Osteoblast (primary cell): ENCODE data around the gene ANKRD55. TPM values are rescaled to one million over a fixed set of nuclear protein-coding genes. Genes with fewer than 3 reads are reported as not detected.

Experiments used
- DNase-seq: peaks from one replicate; pipeline ENCODE4 v3.0.0; 2011; ENCODE audit warnings: low spot score, mixed read lengths; ENCODE audit not compliant: insufficient read length; ENCODE audit errors: missing footprints
- H2AFZ ChIP-seq: 2 replicates; pipeline ENCODE4 v1.6.0; 2011; ENCODE audit warnings: mild to moderate bottlenecking, low read length
- H3K27ac ChIP-seq: 2 replicates; pipeline ENCODE4 v1.5.1; 2011; ENCODE audit warnings: mild to moderate bottlenecking, low read depth, low read length, moderate library complexity
- H3K27me3 ChIP-seq: 2 replicates; pipeline ENCODE4 v1.6.0; 2012; ENCODE audit warnings: mild to moderate bottlenecking, control low read depth, inconsistent platforms, low read length, moderate library complexity; ENCODE audit not compliant: insufficient read depth
- H3K36me3 ChIP-seq: 2 replicates; pipeline ENCODE4 v1.5.1; 2011; ENCODE audit warnings: mild to moderate bottlenecking, low read length, control low read depth, moderate library complexity; ENCODE audit not compliant: insufficient read depth
- H3K4me1 ChIP-seq: 2 replicates; pipeline ENCODE4 v1.5.1; 2011; ENCODE audit warnings: mild to moderate bottlenecking, low read length, control low read depth, moderate library complexity; ENCODE audit not compliant: insufficient read depth
- H3K4me2 ChIP-seq: 2 replicates; pipeline ENCODE4 v1.6.0; 2011; ENCODE audit warnings: mild to moderate bottlenecking, low read length; ENCODE audit not compliant: insufficient read depth
- H3K4me3 ChIP-seq: fragments of 200-600 bp; sonication (generic); 3 replicates; pipeline ENCODE4 v1.5.1; 2012; ENCODE audit warnings: mild to moderate bottlenecking, low read length, inconsistent platforms; ENCODE audit not compliant: insufficient read depth
- H3K79me2 ChIP-seq: 2 replicates; pipeline ENCODE4 v1.6.0; 2012; ENCODE audit warnings: mild to moderate bottlenecking, low read length, control low read depth, inconsistent platforms; ENCODE audit not compliant: insufficient read depth
- H3K9me3 ChIP-seq: 2 replicates; pipeline ENCODE4 v1.5.1; 2011; ENCODE audit warnings: low read depth, low read length, control low read depth
- H4K20me1 ChIP-seq: 2 replicates; pipeline ENCODE4 v1.6.0; 2012; ENCODE audit warnings: mild to moderate bottlenecking, low read length, control low read depth; ENCODE audit not compliant: insufficient read depth
- CTCF ChIP-seq: IDR thresholded peaks from 2 replicates; pipeline ENCODE4 v1.5.1; 2011; ENCODE audit warnings: mild to moderate bottlenecking, low read depth, low read length, moderate library complexity; ENCODE audit errors: extremely low read depth
- total RNA-seq: library from RNA; depleted of rRNA; stranded (reverse); fragments of >200 nt; gene quantifications from 2 replicates; pipeline ENCODE4 v1.2.3, GENCODE V29; 2012

ANKRD55 gene
- total RNA-seq, 1 donor, result not detected

GRCh38 chr5:56119050-56119449 lies 114.1 kb downstream of the ANKRD55 start:
- H3K9me3 ChIP-seq, result no peaks in the 10 kb centered on the region
- no peak overlapping the region for H3K27ac ChIP-seq
- no peaks in the 10 kb centered on the region for H4K20me1 ChIP-seq
- H3K4me3 ChIP-seq, result no peak overlapping the region
- no peak for DNase-seq
- H3K27me3 ChIP-seq, result no peaks in the 10 kb centered on the region
- H3K36me3 ChIP-seq, result no peaks in the 10 kb centered on the region
- no peaks in the 10 kb centered on the region for H3K79me2 ChIP-seq
- no peak overlapping the region for H2AFZ ChIP-seq
- H3K4me2 ChIP-seq, result no peak overlapping the region
- H3K4me1 ChIP-seq, result peaks cover 15% of the 10 kb centered on the region
- TF ChIP-seq CTCF, result no peak

- DNase-seq, result no peak
- Histone ChIP-seq H3K4me2 (no peak overlapping the region), H2AFZ (no peak overlapping the region), H3K27me3 (no peaks in the 10 kb centered on the region), H3K79me2 (no peaks in the 10 kb centered on the region), H4K20me1 (no peaks in the 10 kb centered on the region), H3K36me3 (no peaks in the 10 kb centered on the region), H3K9me3 (no peaks in the 10 kb centered on the region), H3K4me3 (no peak overlapping the region), H3K27ac (no peak overlapping the region), H3K4me1 (no peaks in the 10 kb centered on the region)
- TF ChIP-seq CTCF, result no peak
These were observed 116.5 kb downstream of the ANKRD55 start for GRCh38 chr5:56116599-56117141.

- no peak overlapping the region for H3K4me2 ChIP-seq
- no peaks in the 10 kb centered on the region for H3K79me2 ChIP-seq
- no peak for DNase-seq
- H3K27me3 ChIP-seq, result no peaks in the 10 kb centered on the region
- H3K36me3 ChIP-seq, result no peaks in the 10 kb centered on the region
- no peak overlapping the region for H3K4me3 ChIP-seq
- H3K4me1 ChIP-seq, result peaks cover 6% of the 10 kb centered on the region
- H3K9me3 ChIP-seq, result no peaks in the 10 kb centered on the region
- H2AFZ ChIP-seq, result no peak overlapping the region
- H3K27ac ChIP-seq, result no peak overlapping the region
- TF ChIP-seq CTCF, result no peak
- H4K20me1 ChIP-seq, result no peaks in the 10 kb centered on the region
These were observed 117.5 kb downstream of the ANKRD55 start for GRCh38 chr5:56115589-56115988.

- H3K4me2 ChIP-seq, result no peak overlapping the region
- H4K20me1 ChIP-seq, result no peaks in the 10 kb centered on the region
- no peak overlapping the region for H3K4me3 ChIP-seq
- H3K27ac ChIP-seq, result no peak overlapping the region
- no peaks in the 10 kb centered on the region for H3K79me2 ChIP-seq
- H2AFZ ChIP-seq, result no peak overlapping the region
- no peaks in the 10 kb centered on the region for H3K36me3 ChIP-seq
- no peaks in the 10 kb centered on the region for H3K27me3 ChIP-seq
- no peak for DNase-seq
- no peak for TF ChIP-seq CTCF
- H3K4me1 ChIP-seq, result peaks cover 8% of the 10 kb centered on the region
- no peaks in the 10 kb centered on the region for H3K9me3 ChIP-seq
These were observed 120.5 kb downstream of the ANKRD55 start for GRCh38 chr5:56112526-56113121.
